Activated T-cell treated with anti-CD3 and anti-CD28 coated beads for 4 hours (primary cell): ENCODE data around the gene RBMS3.
"Not testable (repeated sequence)": the region's sequence is repeated elsewhere in the genome, so short reads cannot be mapped to it uniquely, and the experiment has no call there.

Experiments
- DNase-seq: peaks from one replicate; pipeline ENCODE4 v3.0.0-alpha.2; 2020

The RBMS3 gene

GRCh38 chr3:29313981-29314726, 33.3 kb downstream of the RBMS3 start:
- DNase-seq, result no peak

GRCh38 chr3:29314727-29315088, 33.8 kb downstream of the RBMS3 start:
- no peak for DNase-seq

GRCh38 chr3:29317659-29318173, 36.8 kb downstream of the RBMS3 start:
- no peak for DNase-seq

GRCh38 chr3:29318251-29318650, 37.4 kb downstream of the RBMS3 start:
- DNase-seq, result no peak

- no peak for DNase-seq
These were observed 38.4 kb downstream of the RBMS3 start for GRCh38 chr3:29319262-29319661.

GRCh38 chr3:29319798-29320197, 38.9 kb downstream of the RBMS3 start:
- DNase-seq, result no peak

GRCh38 chr3:29322586-29322985, 41.7 kb downstream of the RBMS3 start:
- DNase-seq, result no peak

- DNase-seq, result no peak
These were observed 43.3 kb downstream of the RBMS3 start for GRCh38 chr3:29324180-29324651.

GRCh38 chr3:29326540-29326939, 45.7 kb downstream of the RBMS3 start:
- not testable (repeated sequence) for DNase-seq

GRCh38 chr3:29329986-29330890, 49.4 kb downstream of the RBMS3 start:
- no peak for DNase-seq

GRCh38 chr3:29331035-29331434, 50.2 kb downstream of the RBMS3 start:
- no peak for DNase-seq

- no peak for DNase-seq
These were observed 50.8 kb downstream of the RBMS3 start for GRCh38 chr3:29331456-29332194.

- DNase-seq, result no peak
These were observed 51.3 kb downstream of the RBMS3 start for GRCh38 chr3:29332195-29332637.

- DNase-seq, result no peak
These were observed 52.7 kb downstream of the RBMS3 start for GRCh38 chr3:29333576-29333975.

- no peak for DNase-seq
These were observed 53.8 kb downstream of the RBMS3 start for GRCh38 chr3:29334706-29335105.

GRCh38 chr3:29335438-29335837, 54.6 kb downstream of the RBMS3 start:
- no peak for DNase-seq

GRCh38 chr3:29335943-29336342, 55.1 kb downstream of the RBMS3 start:
- no peak for DNase-seq

GRCh38 chr3:29337565-29337964, 56.7 kb downstream of the RBMS3 start:
- DNase-seq, result no peak

GRCh38 chr3:29338377-29338776, 57.5 kb downstream of the RBMS3 start:
- DNase-seq, result no peak

- no peak for DNase-seq
These were observed 58.4 kb downstream of the RBMS3 start for GRCh38 chr3:29339016-29339833.

GRCh38 chr3:29344154-29344553, 63.3 kb downstream of the RBMS3 start:
- no peak for DNase-seq

- DNase-seq, result no peak
These were observed 64.1 kb downstream of the RBMS3 start for GRCh38 chr3:29344935-29345334.
